Aortic smooth muscle cell (primary cell): ENCODE measurements around the gene GBE1. TPM values are rescaled to one million over a fixed set of nuclear protein-coding genes. Genes with fewer than 3 reads are reported as not detected.

ENCODE experiments used
- total RNA-seq: library from RNA; depleted of rRNA; stranded (reverse); fragments of >200 nt; gene quantifications from 2 replicates; pipeline ENCODE4 v1.2.3, GENCODE V29; 2014

GBE1 gene
- total RNA-seq = 259 and 288 TPM in 2 replicates

GRCh38 chr3:81760924-81761903 lies at the start of gene GBE1:
Gene GBE1, minus strand, starts transcription at chr3:81761645. Its CDS starts 128 bp downstream, at chr3:81761517.

